Subcutaneous abdominal adipose tissue (tissue), 5 donors: Measurements from ENCODE around the gene ZNF689.
"Not testable (repeated sequence)": the region's sequence is repeated elsewhere in the genome, so short reads cannot be mapped to it uniquely, and the experiment has no call there.

Experiments used
- H3K27ac ChIP-seq: one replicate; pipeline ENCODE4 v1.7.0; 2013; ENCODE audit warnings: low read depth, mild to moderate bottlenecking, inconsistent platforms, low read length, moderate library complexity
- H3K27me3 ChIP-seq, 5 donors: one replicate each; pipeline ENCODE4 v1.7.0; 2013; ENCODE audit warnings: low read length in 5 of 5, inconsistent platforms in 1 of 5; ENCODE audit not compliant: control insufficient read depth in 5 of 5, insufficient read depth in 4 of 5
- H3K36me3 ChIP-seq, 5 donors: one replicate each; pipeline ENCODE4 v1.7.0; 2013; ENCODE audit warnings: low read length in 5 of 5; ENCODE audit not compliant: control insufficient read depth in 5 of 5, insufficient read depth in 5 of 5
- H3K4me1 ChIP-seq, 5 donors: one replicate each; pipeline ENCODE4 v1.7.0; 2013; ENCODE audit warnings: low read length in 5 of 5, mild to moderate bottlenecking in 3 of 5, moderate library complexity in 1 of 5; ENCODE audit not compliant: control insufficient read depth in 5 of 5, insufficient read depth in 5 of 5
- H3K4me3 ChIP-seq, 5 donors: one replicate each; pipeline ENCODE4 v1.7.0; 2013; ENCODE audit warnings: low read length in 5 of 5, low read depth in 1 of 5
- H3K9ac ChIP-seq, 5 donors: one replicate each; pipeline ENCODE4 v1.7.0; 2013; ENCODE audit warnings: low read length in 5 of 5, mild to moderate bottlenecking in 4 of 5, moderate library complexity in 3 of 5
- H3K9me3 ChIP-seq, 5 donors: one replicate each; pipeline ENCODE4 v1.7.0; 2013; ENCODE audit warnings: low read length in 5 of 5; ENCODE audit not compliant: control insufficient read depth in 5 of 5
- donor health status: healthy.
- donor health status: healthy.
- donor health status: healthy.
- donor health status: healthy.
- donor health status: healthy.

The ZNF689 gene

DNA sequence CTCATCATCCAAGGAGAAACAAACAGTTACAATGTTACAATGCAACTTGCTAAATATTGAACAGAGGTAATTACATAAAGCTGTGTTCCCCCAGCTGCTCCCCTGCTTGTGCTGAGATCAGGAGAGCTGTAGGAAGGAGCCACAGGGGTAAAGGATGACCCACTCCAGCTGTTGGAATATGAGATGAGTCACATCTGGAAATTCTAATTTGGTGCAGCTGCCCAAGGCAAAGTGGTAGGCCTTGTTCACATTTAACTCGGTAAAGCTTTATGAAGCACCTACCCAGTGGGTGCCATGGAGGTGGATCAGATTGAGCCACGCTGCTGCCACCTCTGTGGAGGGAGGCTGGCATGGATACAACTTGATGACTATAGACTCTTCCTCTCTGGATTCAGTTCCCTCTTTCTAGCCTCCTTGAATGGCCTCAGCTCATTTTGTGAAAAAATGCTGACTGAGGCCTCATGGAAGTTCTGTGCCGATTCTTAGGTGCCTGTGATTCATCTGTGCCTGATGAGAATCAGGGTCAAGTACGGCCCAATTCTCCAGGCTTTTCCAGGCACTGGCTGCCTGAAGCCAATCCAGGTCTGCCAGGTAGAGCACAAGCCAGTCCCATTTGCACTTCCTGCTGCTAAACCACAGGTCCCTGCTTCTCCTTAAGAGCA is 7.4 kb downstream of the ZNF689 start:
- Histone ChIP-seq H3K36me3 (peaks cover 4 to 45% (median 34%) of the 10 kb centered on the region in 5 donors), H3K4me3 (no peak overlapping the region), H3K27me3 (no peaks in the 10 kb centered on the region), H3K9ac (no peak overlapping the region), H3K27ac (no peak overlapping the region), H3K9me3 (no peaks in the 10 kb centered on the region), H3K4me1 (peaks cover 3 to 44% (median 20%) of the 10 kb centered on the region in 5 donors)

DNA sequence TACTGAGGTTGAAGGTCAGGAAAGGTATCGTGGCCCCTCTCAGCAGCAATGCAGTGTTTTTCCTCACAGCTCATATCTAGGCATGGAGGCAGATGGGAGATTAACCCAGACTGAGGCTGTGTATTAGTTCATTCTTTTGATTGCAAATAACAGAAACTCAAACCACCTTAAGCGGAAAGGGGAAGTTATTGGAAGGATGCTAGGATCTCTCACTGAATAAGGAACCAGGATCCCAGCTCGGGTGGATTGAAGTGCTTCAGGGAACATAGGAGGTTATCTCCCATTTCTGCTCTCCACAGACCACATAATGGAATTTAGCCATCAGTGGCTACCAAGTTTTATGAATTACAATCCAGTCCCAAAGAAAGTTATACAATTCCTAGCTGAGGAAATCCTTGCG is 8.2 kb downstream of the ZNF689 start:
- peaks cover 3 to 44% (median 20%) of the 10 kb centered on the region in 5 donors for H3K4me1 ChIP-seq
- no peak overlapping the region for H3K27ac ChIP-seq
- H3K9ac ChIP-seq: no peak overlapping the region
- no peaks in the 10 kb centered on the region for H3K9me3 ChIP-seq
- no peak overlapping the region for H3K4me3 ChIP-seq
- H3K27me3 ChIP-seq: no peaks in the 10 kb centered on the region
- H3K36me3 ChIP-seq: peaks cover 4 to 40% (median 32%) of the 10 kb centered on the region in 5 donors

DNA sequence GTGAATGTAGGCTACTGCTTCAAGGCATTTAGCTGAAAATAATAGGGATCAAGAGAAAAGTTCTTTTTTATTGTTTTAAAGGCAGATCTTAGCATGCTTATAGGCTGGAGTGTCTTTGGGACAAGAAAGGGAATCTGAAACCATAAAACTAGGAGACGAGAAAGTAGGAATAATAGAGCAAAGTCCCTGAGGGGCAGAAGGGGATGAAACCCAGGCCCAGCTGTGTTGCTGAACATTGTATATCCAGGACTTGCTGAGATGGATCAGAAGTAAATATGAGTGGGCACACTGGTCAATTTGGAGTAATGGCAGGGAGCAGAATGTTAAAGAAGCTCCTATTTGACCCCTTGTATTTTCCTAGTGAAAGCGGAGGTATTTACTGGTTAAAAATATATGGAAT is 9.3 kb downstream of the ZNF689 start:
- H3K27ac ChIP-seq: no peak overlapping the region
- H3K9me3 ChIP-seq: no peaks in the 10 kb centered on the region
- H3K27me3 ChIP-seq: no peaks in the 10 kb centered on the region
- H3K9ac ChIP-seq: no peak overlapping the region
- H3K4me1 ChIP-seq: peaks cover 3 to 42% (median 20%) of the 10 kb centered on the region in 5 donors
- H3K4me3 ChIP-seq: no peak overlapping the region
- H3K36me3 ChIP-seq: peaks cover 4 to 33% (median 31%) of the 10 kb centered on the region in 5 donors

DNA sequence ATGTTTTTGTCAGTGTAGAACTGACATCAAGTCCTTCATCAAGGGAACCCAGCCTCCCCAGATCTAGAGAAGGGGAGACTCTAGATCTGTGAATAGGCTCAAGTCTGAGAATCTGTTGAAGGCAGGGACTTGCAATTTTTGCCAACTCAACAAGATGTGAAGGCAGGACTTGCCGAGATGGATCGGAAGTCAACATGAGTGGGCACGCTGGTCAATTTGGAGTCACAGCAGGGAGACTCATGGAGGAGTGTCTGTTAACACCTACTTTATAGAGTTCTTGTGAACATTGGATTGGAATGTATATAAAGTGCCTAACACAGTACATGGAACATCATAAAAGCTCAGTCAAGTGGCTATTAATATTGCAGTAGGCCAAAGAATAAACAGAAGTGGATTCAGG is 10.0 kb downstream of the ZNF689 start:
- Histone ChIP-seq H3K27me3 (no peaks in the 10 kb centered on the region), H3K27ac (no peak overlapping the region), H3K9ac (no peak overlapping the region), H3K4me3 (no peak overlapping the region), H3K36me3 (peaks cover 4 to 28% (median 27%) of the 10 kb centered on the region in 5 donors), H3K9me3 (no peaks in the 10 kb centered on the region), H3K4me1 (peaks cover 3 to 35% (median 20%) of the 10 kb centered on the region in 5 donors)

DNA sequence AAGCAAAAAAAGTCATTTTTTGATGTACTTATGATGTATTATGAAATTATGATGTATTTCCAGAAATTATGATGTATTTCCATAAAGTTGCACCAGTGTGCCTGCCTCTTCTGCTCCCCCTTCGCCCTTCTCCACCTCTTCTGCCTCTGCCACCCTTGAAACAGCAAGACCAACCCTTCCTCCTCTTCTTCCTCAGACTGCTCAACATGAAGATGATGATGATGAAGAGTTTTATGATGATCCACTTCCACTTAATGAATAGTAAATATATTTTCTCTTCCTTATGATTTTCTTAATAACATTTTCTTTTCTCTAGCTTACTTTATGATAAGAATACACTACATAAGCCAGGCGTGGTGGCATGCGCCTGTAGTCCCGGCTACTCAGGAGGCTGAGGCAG is 17.3 kb downstream of the ZNF689 start:
- H3K9ac ChIP-seq: no peak overlapping the region
- no peaks in the 10 kb centered on the region for H3K4me1 ChIP-seq
- H3K27ac ChIP-seq: no peak overlapping the region
- H3K4me3 ChIP-seq: no peak overlapping the region
- H3K36me3 ChIP-seq: no peaks in the 10 kb centered on the region
- peaks cover 0 to 2% (median 0%) of the 10 kb centered on the region in 5 donors for H3K9me3 ChIP-seq
- no peaks in the 10 kb centered on the region for H3K27me3 ChIP-seq

DNA sequence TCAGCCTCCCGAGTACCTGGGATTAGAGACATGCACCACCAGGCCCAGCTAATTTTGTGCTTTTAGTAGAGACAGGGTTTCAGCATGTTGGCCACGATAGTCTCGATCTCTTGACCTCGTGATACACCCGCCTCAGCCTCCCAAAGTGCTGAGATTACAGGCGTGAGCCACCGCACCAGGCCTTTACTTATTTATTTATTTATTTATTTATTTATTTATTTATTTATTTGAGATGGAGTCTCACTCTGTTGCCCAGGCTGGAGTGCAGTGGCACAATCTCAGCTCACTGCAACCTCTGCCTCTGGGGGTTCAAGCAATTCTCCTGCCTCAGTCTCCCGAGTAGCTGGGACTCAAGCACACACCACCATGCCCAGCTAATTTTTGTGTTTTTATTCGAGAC is 19.3 kb downstream of the ZNF689 start:
- not testable (repeated sequence) for H3K27me3 ChIP-seq, H3K9ac ChIP-seq, H3K4me3 ChIP-seq, H3K4me1 ChIP-seq, H3K36me3 ChIP-seq, H3K9me3 ChIP-seq, H3K27ac ChIP-seq

DNA sequence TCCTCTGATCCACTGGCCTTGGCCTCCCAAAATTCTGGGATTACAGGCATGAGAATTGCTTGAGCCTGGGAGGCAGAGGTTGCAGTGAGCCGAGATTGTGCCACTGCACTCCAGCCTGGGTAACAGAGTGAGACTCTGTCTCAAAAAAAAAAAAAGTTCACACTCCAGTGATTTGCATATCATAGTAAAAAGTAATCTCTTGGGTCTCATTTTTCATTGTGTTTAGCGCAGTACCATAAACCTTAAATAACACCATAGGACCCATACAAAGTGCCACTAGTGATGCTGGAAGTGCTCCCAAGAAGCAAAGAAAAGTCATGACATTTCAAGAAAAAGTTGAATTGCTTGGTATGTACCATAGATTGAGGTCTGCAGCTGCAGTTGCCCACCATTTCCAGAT is 20.6 kb downstream of the ZNF689 start:
- not testable (repeated sequence) for H3K36me3 ChIP-seq, H3K9ac ChIP-seq, H3K9me3 ChIP-seq, H3K4me3 ChIP-seq, H3K27me3 ChIP-seq, H3K27ac ChIP-seq
- H3K4me1 ChIP-seq: peaks cover 3 to 17% (median 14%) of the 10 kb centered on the region in 5 donors

DNA sequence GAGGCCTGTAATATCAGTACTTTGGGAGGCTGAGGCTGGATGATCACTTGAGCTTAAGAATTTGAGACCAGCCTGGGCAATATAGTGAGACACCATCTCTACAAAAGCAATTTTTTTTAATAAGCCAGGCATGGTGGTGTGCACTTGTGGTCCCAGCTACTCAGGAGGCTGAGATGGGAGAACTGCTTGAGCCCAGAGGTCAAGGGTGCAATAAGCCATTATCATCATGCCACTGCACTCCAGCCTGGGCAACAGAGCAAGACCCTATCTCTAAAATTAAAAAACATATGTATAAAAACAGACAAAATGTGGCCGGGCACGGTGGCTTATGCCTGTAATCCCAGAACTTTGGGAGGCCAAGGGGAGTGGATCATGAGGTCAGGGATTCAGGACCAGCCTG is 21.5 kb downstream of the ZNF689 start:
- Histone ChIP-seq H3K9ac (no peak overlapping the region), H3K9me3 (no peaks in the 10 kb centered on the region), H3K36me3 (no peaks in the 10 kb centered on the region)

DNA sequence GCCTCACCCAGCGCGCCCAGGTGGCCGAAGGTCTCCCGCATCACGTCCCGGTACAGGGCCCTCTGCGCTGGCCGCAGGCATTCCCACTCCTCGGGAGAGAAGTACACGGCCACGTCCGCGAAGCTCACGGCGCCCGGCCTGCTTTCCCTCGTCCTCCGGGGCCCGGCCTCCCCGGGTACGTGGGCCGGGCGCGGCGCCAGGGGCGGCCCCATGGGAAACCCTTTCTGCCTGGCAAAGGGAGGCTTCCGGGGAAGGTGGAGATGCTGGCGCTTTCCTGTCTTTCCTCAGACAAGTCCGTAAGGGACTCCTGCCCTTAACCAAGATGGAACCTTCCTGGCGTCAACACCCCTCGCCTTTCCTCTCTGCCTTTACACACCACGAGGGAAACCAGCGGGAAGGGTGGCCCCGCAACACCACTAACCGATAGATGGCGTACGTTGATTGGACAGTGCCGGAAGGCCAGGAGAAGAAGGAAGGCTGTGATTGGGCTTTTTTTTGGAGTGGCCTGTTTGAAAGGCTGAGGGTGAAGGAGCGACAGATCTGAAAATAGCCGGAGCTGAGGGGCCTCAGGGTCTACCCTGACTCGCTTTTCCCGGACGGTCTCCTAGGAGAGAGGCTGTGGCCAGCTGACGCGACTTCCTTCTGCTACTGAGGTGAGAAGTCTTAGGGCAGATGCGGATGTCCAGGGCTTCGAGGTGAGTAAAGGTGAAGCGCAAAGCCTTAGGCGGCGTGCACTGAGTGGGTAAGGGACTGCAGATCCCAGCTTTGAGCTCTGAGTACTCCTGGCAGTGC is 24.6 kb downstream of the ZNF689 start, which contains the start of gene ZNF785:
Gene ZNF785 (minus strand): TSS at position 298 of the 792 bp plus-strand sequence. CDS start 86 bp downstream, at position 212.
- Histone ChIP-seq H3K4me1 (peaks cover 3 to 20% (median 16%) of the 10 kb centered on the region in 5 donors), H3K27ac (peak within 1 kb of the TSS; percentile 56), H3K36me3 (peaks cover 0 to 22% (median 20%) of the 10 kb centered on the region in 5 donors), H3K9ac (peak within 1 kb of the TSS; percentile 75 to 87 (median 87)), H3K4me3 (peak within 1 kb of the TSS; percentile 69 to 98 (median 79)), H3K9me3 (no peaks in the 10 kb centered on the region), H3K27me3 (no peaks in the 10 kb centered on the region)

More for the DNA sequence above, 21.5 kb downstream of the ZNF689 start:
- Histone ChIP-seq H3K4me3 (no peak overlapping the region), H3K27me3 (no peaks in the 10 kb centered on the region), H3K27ac (no peak overlapping the region), H3K4me1 (peaks cover 3 to 20% (median 15%) of the 10 kb centered on the region in 5 donors)

DNA sequence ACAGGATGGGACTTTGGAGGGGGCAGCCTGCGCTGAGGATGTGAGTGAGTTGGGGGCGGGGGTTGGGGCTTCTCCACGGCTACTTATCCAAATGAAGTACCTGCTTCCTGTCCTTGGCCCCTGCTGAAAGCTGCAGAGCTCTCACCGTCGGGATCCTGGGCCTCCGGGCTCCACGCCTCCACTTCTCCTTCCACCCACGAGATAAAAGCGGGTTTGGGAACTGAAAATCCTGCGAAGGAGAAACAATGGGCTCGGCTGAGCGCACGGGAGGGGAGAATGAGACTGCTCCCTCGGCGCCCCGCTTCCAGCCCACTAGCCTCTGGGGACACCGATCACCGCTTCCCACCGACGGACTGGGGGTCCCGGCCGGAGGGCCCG is 25.2 kb downstream of the ZNF689 start:
- H3K27me3 ChIP-seq: no peaks in the 10 kb centered on the region
- H3K4me3 ChIP-seq: peak overlapping the region; percentile 58 to 89 (median 69)
- no peaks in the 10 kb centered on the region for H3K9me3 ChIP-seq
- H3K36me3 ChIP-seq: peaks cover 0 to 22% (median 20%) of the 10 kb centered on the region in 5 donors
- peak overlapping the region; percentile 75 to 87 (median 87) for H3K9ac ChIP-seq
- H3K4me1 ChIP-seq: peaks cover 3 to 20% (median 16%) of the 10 kb centered on the region in 5 donors
- H3K27ac ChIP-seq: peak overlapping the region; percentile 56
